AG10803 (cell line): ENCODE results near the gene NR3C2.

ENCODE experiments used
- DNase-seq: peaks from one replicate; pipeline ENCODE4 v3.0.0; 2010; ENCODE audit warnings: low read depth
- H3K4me3 ChIP-seq: 2 replicates; pipeline ENCODE4 v1.5.1; 2011; ENCODE audit warnings: mild to moderate bottlenecking, low read length, control low read depth
- TF ChIP-seq, protein P1 (sequence below): conservative IDR thresholded peaks from 2 replicates; pipeline ENCODE4 v1.5.1; 2011; ENCODE audit warnings: mild to moderate bottlenecking, low read length, control low read depth, inconsistent platforms

Gene NR3C2

GRCh38 chr4:148161601-148162000 is 280.6 kb downstream of the NR3C2 start:
- TF ChIP-seq, protein P1, sequence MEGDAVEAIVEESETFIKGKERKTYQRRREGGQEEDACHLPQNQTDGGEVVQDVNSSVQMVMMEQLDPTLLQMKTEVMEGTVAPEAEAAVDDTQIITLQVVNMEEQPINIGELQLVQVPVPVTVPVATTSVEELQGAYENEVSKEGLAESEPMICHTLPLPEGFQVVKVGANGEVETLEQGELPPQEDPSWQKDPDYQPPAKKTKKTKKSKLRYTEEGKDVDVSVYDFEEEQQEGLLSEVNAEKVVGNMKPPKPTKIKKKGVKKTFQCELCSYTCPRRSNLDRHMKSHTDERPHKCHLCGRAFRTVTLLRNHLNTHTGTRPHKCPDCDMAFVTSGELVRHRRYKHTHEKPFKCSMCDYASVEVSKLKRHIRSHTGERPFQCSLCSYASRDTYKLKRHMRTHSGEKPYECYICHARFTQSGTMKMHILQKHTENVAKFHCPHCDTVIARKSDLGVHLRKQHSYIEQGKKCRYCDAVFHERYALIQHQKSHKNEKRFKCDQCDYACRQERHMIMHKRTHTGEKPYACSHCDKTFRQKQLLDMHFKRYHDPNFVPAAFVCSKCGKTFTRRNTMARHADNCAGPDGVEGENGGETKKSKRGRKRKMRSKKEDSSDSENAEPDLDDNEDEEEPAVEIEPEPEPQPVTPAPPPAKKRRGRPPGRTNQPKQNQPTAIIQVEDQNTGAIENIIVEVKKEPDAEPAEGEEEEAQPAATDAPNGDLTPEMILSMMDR: no peak
- DNase-seq: no peak

DNA sequence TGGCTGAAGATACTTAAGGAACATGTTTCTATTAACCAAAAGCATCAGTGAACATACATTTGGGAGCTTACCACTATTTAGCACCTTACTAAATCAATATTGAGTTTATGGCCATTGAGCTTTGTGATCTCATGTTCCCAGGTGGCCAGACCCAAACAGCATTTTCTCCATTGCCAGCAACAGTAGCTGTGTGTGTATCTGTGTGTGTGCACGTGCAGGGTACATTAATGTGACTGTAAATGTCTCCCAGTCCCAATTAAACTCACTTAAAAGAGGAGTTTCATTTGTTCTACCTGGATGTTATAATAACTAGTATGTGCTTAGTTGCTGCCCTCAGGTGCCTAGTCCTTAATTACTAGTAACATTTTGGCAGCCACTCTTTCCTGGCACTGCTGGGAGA is 282.4 kb downstream of the NR3C2 start:
- no peak for DNase-seq
- no peak overlapping the region for H3K4me3 ChIP-seq
- TF ChIP-seq, protein P1: no peak

More at GRCh38 chr4:148161601-148162000, 280.6 kb downstream of the NR3C2 start:
- no peak overlapping the region for H3K4me3 ChIP-seq

DNA sequence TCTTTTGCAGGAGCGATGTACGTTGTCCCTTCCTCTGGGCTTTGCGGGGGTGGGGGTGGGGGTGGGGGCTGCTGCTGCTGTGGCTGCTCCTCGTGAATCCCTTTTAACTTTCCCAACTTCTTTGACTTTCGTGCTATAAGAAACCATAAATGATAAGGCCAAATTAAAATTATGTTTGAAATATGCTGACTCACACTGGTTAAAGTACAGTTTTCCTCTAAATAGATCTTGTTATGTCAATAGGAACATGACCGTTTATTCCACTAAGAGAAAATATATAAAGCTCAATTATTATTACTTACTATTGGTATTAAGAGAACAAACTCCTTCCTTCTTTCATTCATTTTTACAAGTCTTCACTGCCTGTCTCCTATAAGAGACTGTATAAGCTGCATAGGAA is 287.4 kb downstream of the NR3C2 start:
- DNase-seq: no peak
- TF ChIP-seq, protein P1: no peak
- H3K4me3 ChIP-seq: no peak overlapping the region

GRCh38 chr4:148152868-148153625 is 289.2 kb downstream of the NR3C2 start:
- no peak overlapping the region for H3K4me3 ChIP-seq
- TF ChIP-seq, protein P1: peak; percentile 25
- peak; percentile 8 for DNase-seq

DNA sequence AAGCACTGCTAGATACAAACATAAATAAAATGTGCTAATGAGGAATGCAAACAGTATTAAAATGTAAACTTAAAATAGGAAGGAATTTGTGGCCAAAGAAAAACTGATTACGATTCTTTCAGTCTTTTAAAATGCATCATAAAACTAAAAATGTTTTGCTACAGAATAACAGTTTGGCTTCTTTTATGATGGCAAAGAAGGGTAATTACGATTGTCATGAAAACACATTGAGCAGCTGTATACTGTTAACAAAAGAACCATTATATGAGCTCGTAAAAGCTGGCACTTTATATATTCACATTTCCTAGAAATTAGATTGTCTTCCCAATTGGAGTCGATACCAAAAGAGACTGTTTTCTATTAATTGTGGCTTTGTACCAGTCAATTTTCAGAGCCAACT is 290.4 kb downstream of the NR3C2 start:
- no peak for DNase-seq
- TF ChIP-seq, protein P1: no peak
- H3K4me3 ChIP-seq: no peak overlapping the region

DNA sequence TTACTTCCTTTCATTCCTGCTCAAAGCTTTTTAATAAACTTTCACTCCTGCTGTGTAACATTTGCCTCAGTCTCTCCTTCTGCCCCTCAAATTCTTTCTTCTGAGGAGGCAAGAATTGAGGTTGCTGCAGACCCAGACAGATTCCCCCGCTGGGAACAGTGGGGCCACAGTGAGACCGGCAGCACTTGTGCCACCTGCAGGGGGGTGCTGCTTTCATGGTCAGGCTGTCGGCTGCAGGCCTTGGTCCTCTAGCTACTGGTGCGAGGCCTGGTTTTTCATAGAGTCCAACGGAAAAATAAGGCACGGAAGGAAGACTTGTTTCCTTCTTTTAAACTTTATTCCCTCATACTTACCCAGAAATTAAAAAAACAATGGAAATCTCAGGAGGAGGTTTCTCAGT is 296.7 kb downstream of the NR3C2 start:
- TF ChIP-seq, protein P1: no peak
- DNase-seq: no peak
- no peak overlapping the region for H3K4me3 ChIP-seq

GRCh38 chr4:148143174-148143573 is 299.0 kb downstream of the NR3C2 start:
- TF ChIP-seq, protein P1: no peak
- H3K4me3 ChIP-seq: no peak overlapping the region
- no peak for DNase-seq
